ENCODE results near the gene EVI2B. TPM values are rescaled to one million over a fixed set of nuclear protein-coding genes. Genes with fewer than 3 reads are reported as not detected.

EVI2B gene
- total RNA-seq, 2 experiments from 2014 or later, result 99.1 to 102 TPM

GRCh38 chr17:31296142-31296541 lies 17.7 kb downstream of the EVI2B start:
- POLR2A ChIA-PET, result no interaction called here
- Histone ChIP-seq H3K9me3 (ENCODE audit: control insufficient read depth in 1 of 2, insufficient read depth in 1 of 2, low read length in 2 of 2) (no peaks in the 10 kb centered on the region), H3K27me3 (ENCODE audit: control insufficient read depth in 1 of 2, insufficient read depth in 2 of 2, low read length in 2 of 2) (no peaks in the 10 kb centered on the region), H3K4me3 (ENCODE audit: low read length) (no peak overlapping the region), H3K27ac (ENCODE audit: low read depth in 1 of 2, low read length in 2 of 2) (no peak overlapping the region), H3K4me1 (ENCODE audit: insufficient read depth, low read length) (no peaks in the 10 kb centered on the region), H3K36me3 (ENCODE audit: insufficient read depth, low read length) (no peaks in the 10 kb centered on the region)
- intact Hi-C loops (cut with DNase I, micrococcal nuclease), result no loop called here
- H3K36me3 Mint-ChIP-seq (ENCODE audit: low read depth), result no peaks in the 10 kb centered on the region
- CTCF ChIA-PET, result no interaction called here
- no peaks in the 10 kb centered on the region for H3K9me3 Mint-ChIP-seq
- no peak overlapping the region for H3K27ac Mint-ChIP-seq
- DNase-seq, result no peak
- H3K27me3 Mint-ChIP-seq, result no peaks in the 10 kb centered on the region
- no peak overlapping the region for H3K4me3 Mint-ChIP-seq
- peaks cover 31% of the 10 kb centered on the region for H3K4me1 Mint-ChIP-seq (ENCODE audit: low read depth)
- ATAC-seq (ENCODE audit: poor library complexity), result no peak
- no peak for TF ChIP-seq CTCF (IDR thresholded peaks at IDR 0.05)

- H3K4me1 Mint-ChIP-seq (ENCODE audit: low read depth), result peaks cover 24% of the 10 kb centered on the region
- ATAC-seq (ENCODE audit: poor library complexity) (no peak), DNase-seq (no peak)
- H3K27ac Mint-ChIP-seq, result no peak overlapping the region
- Histone ChIP-seq H3K9me3 (ENCODE audit: control insufficient read depth in 1 of 2, insufficient read depth in 1 of 2, low read length in 2 of 2) (no peaks in the 10 kb centered on the region), H3K4me3 (ENCODE audit: low read length) (no peak overlapping the region), H3K27me3 (ENCODE audit: control insufficient read depth in 1 of 2, insufficient read depth in 2 of 2, low read length in 2 of 2) (no peaks in the 10 kb centered on the region), H3K4me1 (ENCODE audit: insufficient read depth, low read length) (no peaks in the 10 kb centered on the region), H3K27ac (ENCODE audit: low read depth in 1 of 2, low read length in 2 of 2) (no peak overlapping the region), H3K36me3 (ENCODE audit: insufficient read depth, low read length) (no peaks in the 10 kb centered on the region)
- H3K9me3 Mint-ChIP-seq, result no peaks in the 10 kb centered on the region
- ChIA-PET CTCF (no interaction called here), POLR2A (interaction anchor here (1.2 kb wide), 1 partner anchor 15 kb away, joined by 4 read pairs; no protein-coding TSS in a partner anchor)
- intact Hi-C loops (cut with DNase I, micrococcal nuclease), result no loop called here
- H3K27me3 Mint-ChIP-seq, result no peaks in the 10 kb centered on the region
- H3K4me3 Mint-ChIP-seq, result no peak overlapping the region
- TF ChIP-seq CTCF (IDR thresholded peaks at IDR 0.05), result no peak
- H3K36me3 Mint-ChIP-seq (ENCODE audit: low read depth), result no peaks in the 10 kb centered on the region
These were observed 18.4 kb downstream of the EVI2B start for GRCh38 chr17:31295489-31295871.

- TF ChIP-seq CTCF (IDR thresholded peaks at IDR 0.05), result no peak
- Mint-ChIP-seq H3K4me3 (no peak overlapping the region), H3K27me3 (no peaks in the 10 kb centered on the region), H3K36me3 (ENCODE audit: low read depth) (no peaks in the 10 kb centered on the region), H3K4me1 (ENCODE audit: low read depth) (peaks cover 24% of the 10 kb centered on the region), H3K9me3 (no peaks in the 10 kb centered on the region), H3K27ac (no peak overlapping the region)
- intact Hi-C loops (cut with DNase I, micrococcal nuclease), result no loop called here
- Histone ChIP-seq H3K4me1 (ENCODE audit: insufficient read depth, low read length) (no peaks in the 10 kb centered on the region), H3K27ac (ENCODE audit: low read depth in 1 of 2, low read length in 2 of 2) (no peak overlapping the region), H3K36me3 (ENCODE audit: insufficient read depth, low read length) (no peaks in the 10 kb centered on the region), H3K27me3 (ENCODE audit: control insufficient read depth in 1 of 2, insufficient read depth in 2 of 2, low read length in 2 of 2) (no peaks in the 10 kb centered on the region), H3K4me3 (ENCODE audit: low read length) (no peak overlapping the region), H3K9me3 (ENCODE audit: control insufficient read depth in 1 of 2, insufficient read depth in 1 of 2, low read length in 2 of 2) (no peaks in the 10 kb centered on the region)
- POLR2A ChIA-PET, result interaction anchor here (1.2 kb wide), 1 partner anchor 15 kb away, joined by 4 read pairs; no protein-coding TSS in a partner anchor
- no peak for ATAC-seq (ENCODE audit: poor library complexity)
- CTCF ChIA-PET, result no interaction called here
- DNase-seq, result no peak
These were observed 18.9 kb downstream of the EVI2B start for GRCh38 chr17:31294820-31295488.
